ENCODE data around the gene IL12RB2.

- no peak for TF ChIP-seq CTCF (IDR thresholded peaks at IDR 0.05)
- no peak for TF ChIP-seq POLR2A (IDR thresholded peaks at IDR 0.05)
Observed at GRCh38 chr1:67273591-67273990, 34.1 kb upstream of the IL12RB2 start.
